Aorta (tissue), 5 donors: ENCODE results near the gene E2F6. TPM values are rescaled to one million over a fixed set of nuclear protein-coding genes. Genes with fewer than 3 reads are reported as not detected.

Source experiments
- ATAC-seq: fragments of 200-7000 bp; cut with Tn5 transposase; one replicate; pipeline ENCODE4 v1.9.1; 2022; ENCODE audit warnings: moderate library complexity; ENCODE audit not compliant: low FRiP score
- DNase-seq, 2 donors: peaks; one replicate each; pipeline ENCODE4 v3.0.0-alpha.2; 2020
- H3K27ac ChIP-seq, 2 donors: one replicate each; pipeline ENCODE4 v1.5.1; 2013; ENCODE audit warnings: low read length in 2 of 2, mild to moderate bottlenecking in 2 of 2, moderate library complexity in 2 of 2, control low read depth in 1 of 2, inconsistent platforms in 1 of 2, low read depth in 1 of 2
- H3K27me3 ChIP-seq, 2 donors: one replicate each; pipeline ENCODE4 v1.6.1; 2013; ENCODE audit warnings: control low read depth in 1 of 2, low read length in 1 of 2, mild to moderate bottlenecking in 1 of 2, moderate library complexity in 1 of 2; ENCODE audit not compliant: insufficient read depth in 2 of 2, control insufficient read depth in 1 of 2
- H3K36me3 ChIP-seq, 2 donors: one replicate each; pipeline ENCODE4 v1.6.1; 2013; ENCODE audit warnings: control low read depth in 1 of 2, low read length in 1 of 2, mild to moderate bottlenecking in 1 of 2; ENCODE audit not compliant: insufficient read depth in 2 of 2, control insufficient read depth in 1 of 2
- H3K4me1 ChIP-seq, 2 donors: one replicate each; pipeline ENCODE4 v1.6.1; 2013; ENCODE audit warnings: low read length in 2 of 2, control low read depth in 1 of 2, mild to moderate bottlenecking in 1 of 2, moderate library complexity in 1 of 2; ENCODE audit not compliant: insufficient read depth in 2 of 2, control insufficient read depth in 1 of 2
- H3K4me3 ChIP-seq, 2 donors: one replicate each; pipeline ENCODE4 v1.5.1; 2013; ENCODE audit warnings: low read length in 2 of 2, control low read depth in 1 of 2, mild to moderate bottlenecking in 1 of 2
- H3K9me3 ChIP-seq: one replicate; pipeline ENCODE4 v1.6.1; 2013; ENCODE audit warnings: mild to moderate bottlenecking, low read length; ENCODE audit not compliant: control insufficient read depth
- WGBS, 2 donors: extraction: QIAGEN DNeasy Blood & Tissue Kit; methylation state at CpG; one replicate each; pipeline ENCODE4 v1.1.7; 2013; 5-methylcytosine and 5-hydroxymethylcytosine counted together
- intact Hi-C, 2 donors: fragments of 100-400 bp; cut with DNase I; formaldehyde crosslinking; loops; one replicate each; pipeline versions ENCODE4 v1.14.2 to v1.15.0; 2022
- polyA plus RNA-seq, 2 donors: library from polyadenylated mRNA; stranded (reverse); fragments of 200-250 nt; gene quantifications; one replicate each; pipeline ENCODE4 v1.2.3, GENCODE V29; 2013
- total RNA-seq, 2 donors: library from RNA; stranded (reverse); fragmentation: NEBNext Ultra II Directional; extraction: Animal tissue kit (Norgen Biotek cat#: 25700); gene quantifications; one replicate each; pipeline ENCODE4 v1.2.1, GENCODE V29; 2021
- donor health status: healthy with polysubstance abuse.
- donor health status: Bipolar disorder and iron deficiency.
- donor health status: DM: no; HTN: no; CAD: no.
- donor health status: DM: no; HTN: no; CAD: no.
- donor health status: DM: yes; HTN: yes; CAD: no.

Gene E2F6
- total and polyA plus RNA-seq, 4 donors, result 8.6 to 13.4 (median 9.4) TPM

- Histone ChIP-seq H3K27me3 (no peaks in the 10 kb centered on the region), H3K27ac (no peak overlapping the region), H3K4me3 (no peak overlapping the region), H3K9me3 (no peaks in the 10 kb centered on the region), H3K36me3 (peaks cover 0 to 2% of the 10 kb centered on the region in 2 donors), H3K4me1 (no peaks in the 10 kb centered on the region)
- intact Hi-C loops, result loop anchor here in 1 of 2 donors (10.0 kb wide), 1 partner anchor 631 kb away; no protein-coding TSS in a partner anchor
- no peak for DNase-seq
- ATAC-seq, result no peak
- WGBS, 2 donors, result 66 to 77% methylated on average over 3 of the region's 3 CpGs
Measured at GRCh38 chr2:11456251-11456650, 9.7 kb downstream of the E2F6 start.

- no peak for DNase-seq
- Histone ChIP-seq H3K27me3 (no peaks in the 10 kb centered on the region), H3K27ac (no peak overlapping the region), H3K4me3 (no peak overlapping the region), H3K36me3 (peaks cover 0 to 2% of the 10 kb centered on the region in 2 donors), H3K4me1 (no peaks in the 10 kb centered on the region), H3K9me3 (no peaks in the 10 kb centered on the region)
- intact Hi-C loops, result loop anchor here in 1 of 2 donors (10.0 kb wide), 1 partner anchor 630 kb away; no protein-coding TSS in a partner anchor
- 87 to 88% methylated on average over 6 of the region's 6 CpGs for WGBS, 2 donors
- ATAC-seq, result no peak
Measured at GRCh38 chr2:11454824-11455223, 11.1 kb downstream of the E2F6 start.

DNA sequence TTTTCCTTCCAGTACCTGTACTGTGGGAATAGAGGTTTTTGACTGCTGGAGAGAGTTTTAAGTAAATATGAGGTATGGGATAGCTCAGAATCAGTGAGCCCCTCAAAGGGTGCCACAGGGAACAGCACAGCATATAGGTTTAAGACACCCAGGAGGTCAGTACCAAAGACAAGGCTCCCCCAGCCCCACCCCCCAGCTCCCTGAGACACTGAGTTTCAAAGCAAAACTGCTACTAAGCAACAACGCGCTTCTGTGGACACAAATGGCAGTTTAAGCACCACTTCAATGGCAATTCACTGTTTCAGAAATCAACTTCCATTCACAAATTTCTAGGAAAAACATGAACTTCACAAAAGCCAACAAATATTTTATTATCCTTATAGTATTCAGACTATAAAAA is 15.2 kb downstream of the E2F6 start:
- 95 to 96% methylated on average over 2 of the region's 2 CpGs for WGBS, 2 donors
- Histone ChIP-seq H3K4me1 (no peaks in the 10 kb centered on the region), H3K27me3 (no peaks in the 10 kb centered on the region), H3K36me3 (peaks cover 0 to 8% of the 10 kb centered on the region in 2 donors), H3K4me3 (no peak overlapping the region), H3K9me3 (no peaks in the 10 kb centered on the region), H3K27ac (no peak overlapping the region)
- no peak for DNase-seq
- no peak for ATAC-seq
- intact Hi-C loops, result loop anchor here in 1 of 2 donors (10.0 kb wide), 1 partner anchor 626 kb away; no protein-coding TSS in a partner anchor

DNA sequence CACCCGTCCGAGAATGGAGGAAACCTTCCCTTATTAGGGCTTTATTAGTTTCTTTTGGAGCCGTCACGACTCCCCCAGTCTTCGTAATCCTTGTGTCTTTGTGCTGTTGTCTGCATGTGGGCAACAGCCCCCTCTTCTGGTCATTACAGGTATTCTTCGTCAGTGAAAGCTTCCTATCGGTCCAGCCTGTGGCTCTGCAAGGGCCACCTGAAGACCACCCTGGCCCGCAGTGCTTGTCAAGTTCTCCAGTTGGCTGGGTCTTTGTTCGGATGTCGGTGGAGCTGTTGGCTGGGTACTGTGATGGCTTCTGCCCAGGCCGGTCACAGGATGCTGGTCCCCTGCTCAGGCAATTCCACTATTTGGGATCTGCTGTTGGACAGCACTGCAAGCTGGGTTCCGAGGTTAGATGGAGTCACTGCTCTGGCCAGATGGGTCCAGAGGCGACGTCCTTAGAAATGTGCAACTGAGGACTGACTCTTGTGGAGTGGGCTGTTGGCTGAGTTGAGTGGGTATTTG is 19.2 kb downstream of the E2F6 start:
- peaks cover 0 to 11% of the 10 kb centered on the region in 2 donors for H3K36me3 ChIP-seq
- H3K4me1 ChIP-seq, result no peaks in the 10 kb centered on the region
- no peak overlapping the region for H3K27ac ChIP-seq
- 40 to 43% methylated on average over 14 of the region's 14 CpGs for WGBS, 2 donors
- H3K9me3 ChIP-seq, result no peaks in the 10 kb centered on the region
- ATAC-seq (peak; percentile 74), DNase-seq (peak in 1 of 2 donors; percentile 54)
- no peak overlapping the region for H3K4me3 ChIP-seq
- H3K27me3 ChIP-seq, result no peaks in the 10 kb centered on the region
- intact Hi-C loops, result loop anchor here (2.0 to 5.0 kb wide), 2 partner anchors 314 kb away; a partner anchor contains a TSS

- Histone ChIP-seq H3K4me1 (no peaks in the 10 kb centered on the region), H3K27me3 (no peaks in the 10 kb centered on the region), H3K4me3 (no peak overlapping the region), H3K9me3 (no peaks in the 10 kb centered on the region), H3K27ac (no peak overlapping the region), H3K36me3 (peaks cover 0 to 10% of the 10 kb centered on the region in 2 donors)
- ATAC-seq (no peak), DNase-seq (no peak)
- 74 to 77% methylated on average over 4 of the region's 4 CpGs for WGBS, 2 donors
- intact Hi-C loops, result loop anchor here in 1 of 2 donors (5.0 kb wide), 1 partner anchor 312 kb away; a partner anchor contains a TSS
Measured at GRCh38 chr2:11444737-11445136, 21.2 kb downstream of the E2F6 start.

GRCh38 chr2:11438555-11439080 is 27.3 kb downstream of the E2F6 start:
- WGBS, 2 donors, result 97 to 98% methylated on average over 9 of the region's 9 CpGs
- H3K27ac ChIP-seq, result no peak overlapping the region
- H3K4me1 ChIP-seq, result no peaks in the 10 kb centered on the region
- H3K27me3 ChIP-seq, result no peaks in the 10 kb centered on the region
- no peak for DNase-seq
- H3K36me3 ChIP-seq, result peaks cover 0 to under 1% of the 10 kb centered on the region in 2 donors
- no peak overlapping the region for H3K4me3 ChIP-seq
- intact Hi-C loops, result no loop called here
- no peak for ATAC-seq
- H3K9me3 ChIP-seq, result no peaks in the 10 kb centered on the region

DNA sequence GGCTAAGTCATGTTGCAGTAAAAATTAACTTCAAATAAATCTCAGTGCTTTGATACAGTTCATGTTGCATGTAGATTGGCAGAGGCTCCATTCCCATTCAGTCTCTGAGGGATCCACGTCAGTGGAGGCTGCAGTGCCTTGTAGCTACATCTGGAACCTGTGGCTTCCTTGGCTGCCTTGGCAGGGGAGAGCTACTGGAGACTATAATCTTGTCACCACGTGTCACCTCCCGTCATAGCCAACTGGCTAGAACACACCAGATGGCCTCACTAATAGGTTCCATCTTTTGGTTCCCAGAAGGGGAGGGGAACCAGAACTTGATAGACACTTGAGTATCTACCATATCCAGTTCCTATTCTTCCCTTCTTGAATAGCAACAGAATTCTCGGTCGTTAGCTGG is 28.4 kb downstream of the E2F6 start:
- no peak for ATAC-seq
- H3K27me3 ChIP-seq, result no peaks in the 10 kb centered on the region

DNA sequence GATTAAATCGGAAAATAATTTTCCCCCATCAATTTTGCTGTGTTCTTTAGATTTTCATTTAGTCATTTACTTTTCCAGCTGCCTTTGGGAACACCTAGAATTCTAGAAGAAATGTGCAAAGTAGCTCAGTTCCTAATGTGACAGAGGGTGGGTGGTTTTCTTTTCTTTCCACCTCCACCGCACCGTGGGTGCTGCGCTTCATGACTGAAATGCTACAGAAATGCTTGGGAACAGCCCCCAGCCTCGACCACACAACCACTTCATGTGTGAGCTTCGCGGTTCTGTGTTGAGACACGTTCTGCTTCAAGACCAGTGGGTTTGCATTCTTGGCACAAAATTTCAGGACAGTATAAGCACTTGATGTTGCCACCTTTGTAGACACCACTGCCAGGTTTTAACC is 30.9 kb downstream of the E2F6 start:
- no peak overlapping the region for H3K27ac ChIP-seq
- intact Hi-C loops, result no loop called here
- no peaks in the 10 kb centered on the region for H3K9me3 ChIP-seq
- DNase-seq (no peak), ATAC-seq (no peak)
- WGBS, 2 donors, result 86 to 91% methylated on average over 8 of the region's 8 CpGs
- H3K27me3 ChIP-seq, result no peaks in the 10 kb centered on the region
- no peak overlapping the region for H3K4me3 ChIP-seq
- H3K4me1 ChIP-seq, result no peaks in the 10 kb centered on the region
- H3K36me3 ChIP-seq, result no peaks in the 10 kb centered on the region

More for the DNA sequence above, 28.4 kb downstream of the E2F6 start:
- Histone ChIP-seq H3K36me3 (no peaks in the 10 kb centered on the region), H3K4me1 (no peaks in the 10 kb centered on the region), H3K4me3 (no peak overlapping the region), H3K9me3 (no peaks in the 10 kb centered on the region), H3K27ac (no peak overlapping the region)
- WGBS, 2 donors, result 89 to 93% methylated on average over 5 of the region's 5 CpGs
- no peak for DNase-seq
- intact Hi-C loops, result no loop called here

- no peaks in the 10 kb centered on the region for H3K9me3 ChIP-seq
- no peak overlapping the region for H3K4me3 ChIP-seq
- no peak overlapping the region for H3K27ac ChIP-seq
- intact Hi-C loops, result no loop called here
- DNase-seq (no peak), ATAC-seq (no peak)
- WGBS, 2 donors, result 95% methylated on average over 7 of the region's 7 CpGs
- H3K27me3 ChIP-seq, result no peaks in the 10 kb centered on the region
- H3K36me3 ChIP-seq, result no peaks in the 10 kb centered on the region
- H3K4me1 ChIP-seq, result no peaks in the 10 kb centered on the region
Measured at GRCh38 chr2:11434443-11434842, 31.5 kb downstream of the E2F6 start.
